ENCODE measurements around the gene KRTAP10-2. TPM values are rescaled to one million over a fixed set of nuclear protein-coding genes. Genes with fewer than 3 reads are reported as not detected.

The KRTAP10-2 gene
- total RNA-seq, 4 donors from 2014 or later: not detected

DNA sequence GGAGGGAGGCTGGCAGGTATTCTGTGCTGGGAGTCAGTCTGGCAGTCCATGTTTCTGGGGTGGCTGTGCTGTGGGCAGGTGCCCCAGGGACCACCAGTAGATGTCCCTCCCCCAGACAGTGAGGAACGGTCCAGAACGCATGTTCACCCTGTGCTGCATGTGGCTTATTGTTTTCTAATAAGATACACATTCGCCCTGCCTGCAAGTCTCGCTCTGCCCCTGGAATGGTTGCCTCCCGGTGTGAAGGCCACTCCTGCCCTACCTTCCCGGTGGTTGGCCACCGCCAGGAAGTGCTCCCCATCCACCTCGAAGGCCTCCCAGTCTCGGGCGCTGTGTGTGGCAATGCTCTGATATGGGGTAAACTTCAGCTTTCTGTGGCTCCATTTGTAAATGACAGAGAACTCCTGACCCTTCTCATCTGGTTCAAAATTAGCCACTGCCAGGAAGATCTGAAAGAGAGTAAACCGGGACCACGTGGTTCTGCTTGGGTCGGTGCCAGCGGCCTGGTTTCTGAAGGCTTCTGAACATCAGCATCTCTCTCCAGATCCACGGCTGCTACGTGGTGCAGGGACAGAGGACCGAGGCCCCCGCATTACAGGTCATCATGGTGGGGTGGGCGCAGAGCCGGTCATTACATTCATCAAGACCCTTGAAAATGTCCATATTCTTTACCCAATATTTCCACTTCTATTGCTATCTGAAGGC lies 25.8 kb downstream of the KRTAP10-2 start:
- Histone ChIP-seq H3K4me1 (no peaks in the 10 kb centered on the region), H3K9me3 (no peaks in the 10 kb centered on the region), H3K4me3 (no peak overlapping the region), H3K27ac (replicated peaks in 1 of 4) (no peak overlapping the region), H3K27me3 (peaks cover 0 to 37% (median 0%) of the 10 kb centered on the region in 4 donors), H3K36me3 (no peaks in the 10 kb centered on the region)
- 90% methylated on average over 18 of the region's 20 CpGs for WGBS
- no peak for DNase-seq (ENCODE audit: extremely low spot score)
- TF ChIP-seq, protein P1, sequence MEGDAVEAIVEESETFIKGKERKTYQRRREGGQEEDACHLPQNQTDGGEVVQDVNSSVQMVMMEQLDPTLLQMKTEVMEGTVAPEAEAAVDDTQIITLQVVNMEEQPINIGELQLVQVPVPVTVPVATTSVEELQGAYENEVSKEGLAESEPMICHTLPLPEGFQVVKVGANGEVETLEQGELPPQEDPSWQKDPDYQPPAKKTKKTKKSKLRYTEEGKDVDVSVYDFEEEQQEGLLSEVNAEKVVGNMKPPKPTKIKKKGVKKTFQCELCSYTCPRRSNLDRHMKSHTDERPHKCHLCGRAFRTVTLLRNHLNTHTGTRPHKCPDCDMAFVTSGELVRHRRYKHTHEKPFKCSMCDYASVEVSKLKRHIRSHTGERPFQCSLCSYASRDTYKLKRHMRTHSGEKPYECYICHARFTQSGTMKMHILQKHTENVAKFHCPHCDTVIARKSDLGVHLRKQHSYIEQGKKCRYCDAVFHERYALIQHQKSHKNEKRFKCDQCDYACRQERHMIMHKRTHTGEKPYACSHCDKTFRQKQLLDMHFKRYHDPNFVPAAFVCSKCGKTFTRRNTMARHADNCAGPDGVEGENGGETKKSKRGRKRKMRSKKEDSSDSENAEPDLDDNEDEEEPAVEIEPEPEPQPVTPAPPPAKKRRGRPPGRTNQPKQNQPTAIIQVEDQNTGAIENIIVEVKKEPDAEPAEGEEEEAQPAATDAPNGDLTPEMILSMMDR (IDR thresholded peaks at IDR 0.05): no peak
- TF ChIP-seq EP300 (IDR thresholded peaks at IDR 0.05): no peak
- TF ChIP-seq POLR2AphosphoS5 (IDR thresholded peaks at IDR 0.05): no peak
- no peak for TF ChIP-seq POLR2A (IDR thresholded peaks at IDR 0.05; ENCODE audit: low read depth)
- intact Hi-C loops (cut with DNase I): no loop called here

DNA sequence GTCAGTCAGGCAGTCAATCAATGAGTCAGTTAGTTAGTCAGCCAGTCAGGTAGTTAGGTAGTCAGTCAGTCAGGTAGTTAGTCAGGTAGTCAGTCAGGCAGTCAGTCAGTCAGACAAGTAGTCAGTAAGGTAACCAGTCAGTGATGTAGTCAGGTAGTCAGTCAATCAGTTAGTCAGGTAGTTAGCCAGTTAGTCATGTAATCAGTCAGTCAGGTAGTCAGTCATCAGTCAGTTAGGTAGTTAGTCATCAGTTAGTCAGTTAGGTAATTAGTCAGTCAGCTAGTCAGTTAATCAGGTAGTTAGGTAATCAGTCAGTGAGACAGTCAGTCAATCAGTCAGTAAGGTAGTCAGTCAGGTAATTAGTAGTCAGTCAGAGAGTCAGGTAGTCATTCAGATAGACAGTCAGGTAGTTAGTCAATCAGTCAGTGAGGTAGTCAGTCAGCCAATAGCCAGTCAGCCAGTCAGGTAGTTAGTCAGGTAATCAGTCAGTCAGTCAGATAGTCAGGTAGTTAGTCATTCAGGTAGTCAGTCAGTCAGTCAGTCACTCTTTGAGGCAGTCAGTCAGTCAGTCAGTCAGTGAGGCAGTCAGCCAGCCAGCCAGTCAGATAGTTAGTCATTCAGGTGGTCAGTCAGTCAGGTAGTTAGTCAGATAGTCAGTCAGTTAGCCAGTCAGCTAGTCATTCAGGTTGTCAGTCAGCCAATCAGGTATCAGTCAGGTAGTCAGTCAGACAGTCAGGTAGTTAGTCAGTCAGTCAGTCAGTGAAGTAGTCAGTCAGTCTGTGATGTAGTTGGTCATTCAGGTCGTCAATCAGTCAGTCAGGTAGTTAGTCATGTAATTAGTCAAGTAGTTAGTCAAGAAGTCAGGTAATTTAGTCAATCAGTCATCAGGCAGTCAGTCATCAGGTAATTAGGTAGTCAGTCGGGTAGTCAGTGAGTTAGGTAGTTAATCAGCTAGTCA lies 26.6 kb downstream of the KRTAP10-2 start:
- Histone ChIP-seq H3K27me3 (peaks cover 0 to 34% (median 0%) of the 10 kb centered on the region in 4 donors), H3K36me3 (no peaks in the 10 kb centered on the region), H3K4me1 (no peaks in the 10 kb centered on the region), H3K27ac (replicated peaks in 1 of 4) (no peak overlapping the region), H3K4me3 (no peak overlapping the region), H3K9me3 (no peaks in the 10 kb centered on the region)
- no peak for TF ChIP-seq EP300 (IDR thresholded peaks at IDR 0.05)
- no peak for TF ChIP-seq POLR2A (IDR thresholded peaks at IDR 0.05; ENCODE audit: low read depth)
- no peak for TF ChIP-seq POLR2AphosphoS5 (IDR thresholded peaks at IDR 0.05)
- TF ChIP-seq, protein P1 (IDR thresholded peaks at IDR 0.05): no peak
- no peak for DNase-seq (ENCODE audit: extremely low spot score)
- intact Hi-C loops (cut with DNase I): no loop called here
- WGBS: 73% methylated on average over 2 of the region's 2 CpGs

DNA sequence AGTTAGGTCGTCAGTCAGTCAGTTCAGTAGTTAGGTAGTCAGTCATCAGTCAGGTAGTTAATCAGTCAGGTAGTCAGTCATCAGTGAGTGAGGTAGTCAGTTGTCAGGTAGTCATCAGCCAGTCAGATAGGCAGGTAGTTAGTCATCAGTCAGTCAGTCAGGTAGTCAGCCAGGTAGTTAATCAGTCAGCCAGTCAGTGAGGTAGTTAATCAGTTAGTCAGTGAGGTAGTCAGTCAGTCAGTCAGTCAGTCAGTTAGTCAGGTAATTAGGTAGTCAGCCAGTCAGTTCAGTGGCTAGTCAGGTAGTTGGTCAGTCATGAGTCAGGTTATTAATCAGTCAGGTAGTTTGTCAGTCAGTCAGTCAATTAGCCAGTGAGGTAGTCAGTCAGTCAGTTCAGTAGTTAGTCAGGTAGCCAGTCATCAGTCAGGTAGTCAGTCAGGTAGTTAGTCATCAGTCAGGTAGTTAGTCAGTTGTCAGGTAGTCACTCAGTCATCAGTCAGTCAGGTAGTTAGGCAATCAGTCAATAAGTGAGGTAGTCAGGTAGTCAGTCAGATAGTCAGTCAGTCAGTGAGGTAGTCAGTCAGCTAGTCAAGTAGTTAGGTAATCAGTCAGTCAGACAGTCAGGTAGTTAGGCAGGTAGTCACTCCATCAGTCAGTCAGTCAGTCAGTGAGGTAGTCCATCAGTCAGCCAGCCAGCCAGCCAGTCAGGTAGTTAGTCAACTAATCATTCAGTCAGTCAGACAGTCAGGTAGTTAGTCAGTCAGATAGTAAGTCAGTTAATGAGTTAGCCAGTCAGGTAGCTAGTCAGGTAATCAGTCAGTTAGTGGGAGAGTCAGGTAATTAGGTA lies 27.5 kb downstream of the KRTAP10-2 start:
- Histone ChIP-seq H3K27ac (replicated peaks in 1 of 4) (no peak overlapping the region), H3K36me3 (no peaks in the 10 kb centered on the region), H3K4me3 (no peak overlapping the region), H3K27me3 (peaks cover 0 to 31% (median 0%) of the 10 kb centered on the region in 4 donors), H3K9me3 (no peaks in the 10 kb centered on the region), H3K4me1 (no peaks in the 10 kb centered on the region)
- intact Hi-C loops (cut with DNase I): no loop called here
- TF ChIP-seq EP300 (IDR thresholded peaks at IDR 0.05) (no peak), POLR2AphosphoS5 (IDR thresholded peaks at IDR 0.05) (no peak), POLR2A (IDR thresholded peaks at IDR 0.05; ENCODE audit: low read depth) (no peak)
- TF ChIP-seq, protein P1 (IDR thresholded peaks at IDR 0.05): no peak
- WGBS: 79% methylated on average over 1 of the region's 1 CpG
- no peak for DNase-seq (ENCODE audit: extremely low spot score)

DNA sequence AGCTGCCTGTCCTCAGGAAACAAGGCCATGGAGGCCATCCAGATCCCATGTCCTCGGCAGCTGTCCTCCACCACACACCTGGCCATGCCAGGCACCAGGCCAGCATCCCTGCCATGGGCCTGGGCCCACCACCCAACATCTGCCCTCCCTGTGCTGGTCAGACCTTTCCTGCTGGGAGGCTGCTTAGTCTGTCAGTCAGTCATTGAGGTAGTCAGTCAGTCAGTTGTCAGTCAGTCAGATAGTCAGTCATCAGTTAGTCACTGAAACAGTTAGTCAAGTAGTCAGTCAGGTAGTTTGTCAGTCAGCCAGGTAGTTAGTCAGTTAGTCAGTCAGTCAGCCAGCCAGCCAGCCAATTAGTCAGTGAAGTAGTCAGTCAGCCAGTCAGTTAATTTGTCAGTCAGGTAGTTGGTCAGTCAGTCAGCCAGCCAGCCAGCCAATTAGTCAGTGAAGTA lies 28.5 kb downstream of the KRTAP10-2 start:
- no peaks in the 10 kb centered on the region for H3K4me1 ChIP-seq
- no peak for TF ChIP-seq POLR2AphosphoS5 (IDR thresholded peaks at IDR 0.05)
- H3K36me3 ChIP-seq: no peaks in the 10 kb centered on the region
- peaks cover 0 to 23% (median 0%) of the 10 kb centered on the region in 4 donors for H3K27me3 ChIP-seq
- intact Hi-C loops (cut with DNase I): no loop called here
- no peaks in the 10 kb centered on the region for H3K9me3 ChIP-seq
- WGBS: 100% methylated on average over 1 of the region's 1 CpG
- no peak overlapping the region for H3K4me3 ChIP-seq
- no peak for DNase-seq (ENCODE audit: extremely low spot score)
- H3K27ac ChIP-seq (replicated peaks in 1 of 4): no peak overlapping the region

Measured in esophagus muscularis mucosa (tissue), 4 donors.